Measurements from ENCODE around the gene MED12L.

GRCh38 chr3:151218136-151218535 lies 132.7 kb downstream of the MED12L start:
- no peak for TF ChIP-seq POLR2A (IDR thresholded peaks at IDR 0.05; ENCODE audit: extremely low read depth, insufficient read length)
- no peak for TF ChIP-seq CTCF (IDR thresholded peaks at IDR 0.05; ENCODE audit: low read depth, low read length)

All from NB4 (cell line).